RWPE1 (cell line): ENCODE results near the gene SELPLG.
"Not testable (repeated sequence)": the region's sequence is repeated elsewhere in the genome, so short reads cannot be mapped to it uniquely, and the experiment has no call there.

ENCODE experiments used
- CTCF ChIA-PET: fragments of 350-600 bp; sonication (Branson Sonifier 250); formaldehyde crosslinking; extraction: SDS; loops from one replicate; lab custom pipeline; 2021; lab: Yijun Ruan, JAX
- POLR2A ChIA-PET: fragments of 400-600 bp; formaldehyde crosslinking; extraction: SDS; loops from one replicate; lab custom pipeline; 2020; ENCODE audit warnings: antibody characterized with exemption; ENCODE audit not compliant: low non-redundant PET; lab: Yijun Ruan, JAX
- DNase-seq: peaks from one replicate; pipeline ENCODE4 v3.0.0; 2012; ENCODE audit warnings: low spot score
- H3K27ac ChIP-seq: fragments of 450-650 bp; 2 replicates; pipeline ENCODE4 v1.5.1; 2017
- TF ChIP-seq, protein P1 (sequence below): fragments of 450-650 bp; conservative IDR thresholded peaks from 2 replicates; pipeline ENCODE4 v1.5.1; 2017; ENCODE audit warnings: low read depth, mild to moderate bottlenecking

Gene SELPLG

GRCh38 chr12:108657130-108657745 lies 23.5 kb upstream of the SELPLG start:
- CTCF ChIA-PET: interaction anchor here (0.6 kb wide), 1 partner anchor 18 kb away, joined by 3 read pairs; no protein-coding TSS in a partner anchor
- no peak for DNase-seq
- TF ChIP-seq, protein P1, sequence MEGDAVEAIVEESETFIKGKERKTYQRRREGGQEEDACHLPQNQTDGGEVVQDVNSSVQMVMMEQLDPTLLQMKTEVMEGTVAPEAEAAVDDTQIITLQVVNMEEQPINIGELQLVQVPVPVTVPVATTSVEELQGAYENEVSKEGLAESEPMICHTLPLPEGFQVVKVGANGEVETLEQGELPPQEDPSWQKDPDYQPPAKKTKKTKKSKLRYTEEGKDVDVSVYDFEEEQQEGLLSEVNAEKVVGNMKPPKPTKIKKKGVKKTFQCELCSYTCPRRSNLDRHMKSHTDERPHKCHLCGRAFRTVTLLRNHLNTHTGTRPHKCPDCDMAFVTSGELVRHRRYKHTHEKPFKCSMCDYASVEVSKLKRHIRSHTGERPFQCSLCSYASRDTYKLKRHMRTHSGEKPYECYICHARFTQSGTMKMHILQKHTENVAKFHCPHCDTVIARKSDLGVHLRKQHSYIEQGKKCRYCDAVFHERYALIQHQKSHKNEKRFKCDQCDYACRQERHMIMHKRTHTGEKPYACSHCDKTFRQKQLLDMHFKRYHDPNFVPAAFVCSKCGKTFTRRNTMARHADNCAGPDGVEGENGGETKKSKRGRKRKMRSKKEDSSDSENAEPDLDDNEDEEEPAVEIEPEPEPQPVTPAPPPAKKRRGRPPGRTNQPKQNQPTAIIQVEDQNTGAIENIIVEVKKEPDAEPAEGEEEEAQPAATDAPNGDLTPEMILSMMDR: no peak
- H3K27ac ChIP-seq: no peak overlapping the region
- POLR2A ChIA-PET: no interaction called here

- DNase-seq, POLR2A ChIA-PET, H3K27ac ChIP-seq, CTCF ChIA-PET: not testable (repeated sequence)
Observed at GRCh38 chr12:108656247-108656646, 22.6 kb upstream of the SELPLG start.

DNA sequence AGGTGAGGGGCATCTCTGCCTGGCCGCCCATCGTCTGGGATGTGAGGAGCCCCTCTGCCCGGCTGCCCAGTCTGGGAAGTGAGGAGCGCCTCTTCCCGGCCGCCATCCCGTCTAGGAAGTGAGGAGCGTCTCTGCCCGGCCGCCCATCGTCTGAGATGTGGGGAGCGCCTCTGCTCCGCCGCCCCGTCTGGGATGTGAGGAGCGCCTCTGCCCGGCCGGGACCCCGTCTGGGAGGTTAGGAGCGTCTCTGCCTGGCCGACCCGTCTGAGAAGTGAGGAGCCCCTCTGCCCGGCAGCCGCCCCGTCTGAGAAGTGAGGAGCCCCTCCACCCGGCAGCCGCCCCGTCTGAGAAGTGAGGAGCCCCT lies 22.1 kb upstream of the SELPLG start:
- POLR2A ChIA-PET, DNase-seq, H3K27ac ChIP-seq, CTCF ChIA-PET: not testable (repeated sequence)

DNA sequence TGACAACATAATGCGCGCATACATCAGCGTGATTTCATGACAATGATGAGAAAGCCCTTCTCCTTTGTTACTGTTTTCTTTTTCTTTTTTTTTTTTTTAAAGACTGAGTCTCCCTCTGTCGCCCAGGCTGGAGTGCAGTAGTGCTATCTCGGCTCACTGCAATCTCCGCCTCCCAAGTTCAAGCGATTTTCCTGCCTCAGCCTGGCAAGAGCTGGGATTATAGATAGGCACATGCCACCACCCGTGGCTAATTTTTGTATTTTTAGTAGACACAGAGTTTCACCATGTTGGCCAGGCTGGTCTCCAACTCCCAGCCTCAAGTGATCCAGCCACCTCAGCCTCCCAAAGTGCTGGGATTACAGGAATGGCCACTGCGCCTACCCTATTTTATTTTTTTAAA lies 20.9 kb upstream of the SELPLG start:
- DNase-seq, H3K27ac ChIP-seq, POLR2A ChIA-PET: not testable (repeated sequence)
- CTCF ChIA-PET: interaction anchor here (0.8 kb wide), 1 partner anchor 17 kb away, joined by 4 read pairs; no protein-coding TSS in a partner anchor

DNA sequence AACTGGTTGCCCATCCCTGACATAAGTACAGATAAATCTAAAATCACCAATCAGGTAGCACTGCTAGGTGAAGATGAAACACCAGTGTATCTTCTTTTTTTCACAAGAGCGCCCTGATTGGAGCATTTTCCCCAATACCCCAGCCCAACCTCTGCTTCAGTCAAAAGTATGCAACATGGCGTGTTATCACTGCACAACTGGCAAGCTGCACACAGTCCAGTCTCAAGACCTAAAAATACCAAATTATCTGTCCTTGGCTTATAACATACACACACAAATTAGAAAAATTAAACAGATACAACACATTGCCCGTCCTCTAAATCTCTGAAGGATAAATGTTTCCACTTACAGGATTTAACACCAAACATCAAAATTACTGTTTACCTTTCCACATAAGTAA lies 20.2 kb upstream of the SELPLG start:
- H3K27ac ChIP-seq: no peak overlapping the region
- POLR2A ChIA-PET: no interaction called here
- CTCF ChIA-PET: no interaction called here
- no peak for DNase-seq
- TF ChIP-seq, protein P1: no peak

DNA sequence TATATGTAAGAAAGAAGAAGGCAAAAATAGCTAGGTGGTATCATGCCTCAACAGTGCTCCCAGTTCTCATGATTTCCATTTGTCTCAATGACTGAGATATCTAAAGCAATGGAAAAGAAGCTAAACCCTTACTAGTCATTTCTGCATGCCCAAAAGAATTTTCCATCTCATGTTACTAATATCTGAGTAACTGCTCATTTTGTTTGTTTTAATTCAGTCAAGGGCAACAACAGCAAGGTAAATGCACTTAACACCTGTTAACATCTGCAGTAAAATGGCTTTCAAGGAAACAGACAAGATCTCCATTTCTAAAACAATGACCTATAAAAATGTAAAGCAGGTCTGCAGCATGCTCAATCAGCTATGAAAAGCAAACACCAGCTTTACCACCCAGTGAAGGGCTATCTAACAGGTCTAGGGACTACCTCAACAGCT lies 19.4 kb upstream of the SELPLG start:
- ChIA-PET POLR2A (no interaction called here), CTCF (interaction anchor here (0.5 to 1.1 kb wide), 4 partner anchors 12 to 410 kb away, joined by 3 to 5 read pairs (median 4); no protein-coding TSS in a partner anchor)
- TF ChIP-seq, protein P1: no peak
- no peak overlapping the region for H3K27ac ChIP-seq
- no peak for DNase-seq

- peak overlapping the region; percentile 8; the same call in 1 of the 2 replicates for H3K27ac ChIP-seq
- ChIA-PET POLR2A (no interaction called here), CTCF (interaction anchor here (0.7 to 1.1 kb wide), 2 partner anchors 171 to 443 kb away, joined by 3 read pairs; no protein-coding TSS in a partner anchor)
- TF ChIP-seq, protein P1: no peak
- no peak for DNase-seq
Observed at GRCh38 chr12:108650083-108650482, 16.4 kb upstream of the SELPLG start.

- ChIA-PET POLR2A (no interaction called here), CTCF (interaction anchor here (0.7 kb wide), 1 partner anchor 172 kb away, joined by 3 read pairs; no protein-coding TSS in a partner anchor)
- TF ChIP-seq, protein P1: no peak
- no peak for DNase-seq
- H3K27ac ChIP-seq: peak overlapping the region; percentile 8; the same call in 1 of the 2 replicates
Observed at GRCh38 chr12:108649669-108650068, 16.0 kb upstream of the SELPLG start.
